ENCODE results near the gene PLA2G7. TPM values are rescaled to one million over a fixed set of nuclear protein-coding genes. Genes with fewer than 3 reads are reported as not detected.

PLA2G7 gene
- total RNA-seq, 1 experiment from 2014 or later: not detected

DNA sequence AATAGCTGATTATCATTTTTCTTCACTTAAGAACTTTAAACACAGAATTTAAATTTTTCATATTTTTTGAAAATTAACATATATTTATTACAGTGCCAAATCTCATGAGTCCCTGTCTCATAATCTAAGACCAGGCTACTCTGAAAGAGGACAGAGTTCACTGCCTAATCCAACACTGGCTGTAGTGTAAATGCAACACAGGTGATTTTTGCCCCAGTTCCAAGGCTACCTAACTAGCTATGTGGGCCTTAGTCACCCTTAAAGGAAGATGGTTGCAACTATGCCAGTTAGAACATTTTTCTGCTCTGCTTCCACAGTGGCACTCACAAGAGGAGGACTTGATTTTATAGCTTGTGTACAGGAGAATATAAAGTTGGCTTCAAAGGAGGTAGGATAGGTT lies 77.5 kb downstream of the PLA2G7 start:
- Histone ChIP-seq H3K9me3 (ENCODE audit: low read depth, low read length, poor library complexity, severe bottlenecking) (no peaks in the 10 kb centered on the region), H3K27me3 (replicated peaks; ENCODE audit: insufficient read depth, low read depth, low read length, poor library complexity) (peaks cover 26% of the 10 kb centered on the region), H3K4me3 (ENCODE audit: low read depth, low read length, poor library complexity, severe bottlenecking) (no peak overlapping the region), H3K27ac (ENCODE audit: low read depth, low read length, poor library complexity, severe bottlenecking) (no peak overlapping the region), H3K4me1 (ENCODE audit: insufficient read depth, low read length, poor library complexity, severe bottlenecking) (no peaks in the 10 kb centered on the region), H3K36me3 (ENCODE audit: insufficient read depth, low read length, poor library complexity, severe bottlenecking) (no peaks in the 10 kb centered on the region)
- no TSS peak for BruUV-seq (replicated peaks)
- no peak for DNase-seq (ENCODE audit: low spot score)
- intact Hi-C loops (cut with micrococcal nuclease; ENCODE audit: unreplicated experiment): no loop called here
- ChIA-PET CTCF (no interaction called here), POLR2A (ENCODE audit: low non-redundant PET) (no interaction called here)
- TF ChIP-seq EZH2 (IDR thresholded peaks at IDR 0.05; ENCODE audit: borderline replicate concordance, low read depth, low read length, poor library complexity, severe bottlenecking): no peak
- TF ChIP-seq, protein P1, sequence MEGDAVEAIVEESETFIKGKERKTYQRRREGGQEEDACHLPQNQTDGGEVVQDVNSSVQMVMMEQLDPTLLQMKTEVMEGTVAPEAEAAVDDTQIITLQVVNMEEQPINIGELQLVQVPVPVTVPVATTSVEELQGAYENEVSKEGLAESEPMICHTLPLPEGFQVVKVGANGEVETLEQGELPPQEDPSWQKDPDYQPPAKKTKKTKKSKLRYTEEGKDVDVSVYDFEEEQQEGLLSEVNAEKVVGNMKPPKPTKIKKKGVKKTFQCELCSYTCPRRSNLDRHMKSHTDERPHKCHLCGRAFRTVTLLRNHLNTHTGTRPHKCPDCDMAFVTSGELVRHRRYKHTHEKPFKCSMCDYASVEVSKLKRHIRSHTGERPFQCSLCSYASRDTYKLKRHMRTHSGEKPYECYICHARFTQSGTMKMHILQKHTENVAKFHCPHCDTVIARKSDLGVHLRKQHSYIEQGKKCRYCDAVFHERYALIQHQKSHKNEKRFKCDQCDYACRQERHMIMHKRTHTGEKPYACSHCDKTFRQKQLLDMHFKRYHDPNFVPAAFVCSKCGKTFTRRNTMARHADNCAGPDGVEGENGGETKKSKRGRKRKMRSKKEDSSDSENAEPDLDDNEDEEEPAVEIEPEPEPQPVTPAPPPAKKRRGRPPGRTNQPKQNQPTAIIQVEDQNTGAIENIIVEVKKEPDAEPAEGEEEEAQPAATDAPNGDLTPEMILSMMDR (conservative IDR thresholded peaks at IDR 0.05; ENCODE audit: low read depth, low read length): no peak

DNA sequence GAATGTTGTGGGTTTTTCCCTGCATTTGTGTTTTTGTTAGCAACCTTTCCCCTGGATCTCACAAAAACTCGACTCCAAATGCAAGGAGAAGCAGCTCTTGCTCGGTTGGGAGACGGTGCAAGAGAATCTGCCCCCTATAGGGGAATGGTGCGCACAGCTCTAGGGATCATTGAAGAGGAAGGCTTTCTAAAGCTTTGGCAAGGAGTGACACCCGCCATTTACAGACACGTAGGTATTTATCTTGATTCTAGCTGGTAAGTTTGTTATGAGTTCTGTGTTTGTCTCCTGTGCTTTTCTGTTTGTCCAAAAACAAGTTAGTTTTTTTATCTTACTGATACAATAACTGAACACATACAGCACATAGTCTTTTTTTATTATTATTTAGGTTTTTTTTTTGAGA lies 79.4 kb downstream of the PLA2G7 start:
- Histone ChIP-seq H3K27ac (ENCODE audit: low read depth, low read length, poor library complexity, severe bottlenecking) (no peak overlapping the region), H3K27me3 (replicated peaks; ENCODE audit: insufficient read depth, low read depth, low read length, poor library complexity) (peaks cover 31% of the 10 kb centered on the region), H3K36me3 (ENCODE audit: insufficient read depth, low read length, poor library complexity, severe bottlenecking) (no peaks in the 10 kb centered on the region), H3K4me3 (ENCODE audit: low read depth, low read length, poor library complexity, severe bottlenecking) (no peak overlapping the region), H3K4me1 (ENCODE audit: insufficient read depth, low read length, poor library complexity, severe bottlenecking) (no peaks in the 10 kb centered on the region), H3K9me3 (ENCODE audit: low read depth, low read length, poor library complexity, severe bottlenecking) (no peaks in the 10 kb centered on the region)
- ChIA-PET CTCF (interaction anchor here (0.6 to 1.1 kb wide), 3 partner anchors 9 to 576 kb away, joined by 3 to 4 read pairs (median 3); no protein-coding TSS in a partner anchor), POLR2A (ENCODE audit: low non-redundant PET) (no interaction called here)
- BruUV-seq (replicated peaks): no TSS peak
- intact Hi-C loops (cut with micrococcal nuclease; ENCODE audit: unreplicated experiment): no loop called here
- peak; percentile 28 for DNase-seq (ENCODE audit: low spot score)
- no peak for TF ChIP-seq EZH2 (IDR thresholded peaks at IDR 0.05; ENCODE audit: borderline replicate concordance, low read depth, low read length, poor library complexity, severe bottlenecking)
- TF ChIP-seq, protein P1 (conservative IDR thresholded peaks at IDR 0.05; ENCODE audit: low read depth, low read length): peak; percentile 54

Other genes starting within 250 kb of the PLA2G7 start
- 0.13 TPM in 1 of 2 replicates, not detected in the other for gene RCAN2, start 243.9 kb downstream of the PLA2G7 start, total RNA-seq (2021)
- gene CYP39A1, start 82.6 kb downstream of the PLA2G7 start, total RNA-seq (2021): 0.17 TPM in 1 of 2 replicates, not detected in the other
- gene SLC25A27, start 82.4 kb downstream of the PLA2G7 start, total RNA-seq (2021): 0.45 and 0.52 TPM in 2 replicates
- not detected in 2 replicates for gene TDRD6, start 47.5 kb downstream of the PLA2G7 start, total RNA-seq (2021)
- not detected in 2 replicates for gene ANKRD66, start 11.6 kb upstream of the PLA2G7 start, total RNA-seq (2021)
- not detected in 2 replicates for gene MEP1A, start 58.0 kb upstream of the PLA2G7 start, total RNA-seq (2021)
- 0.31 and 0.34 TPM in 2 replicates for gene ADGRF5, start 186.6 kb upstream of the PLA2G7 start, total RNA-seq (2021)

Data from A673 (cell line).